ENCODE data around the gene ADAD2. TPM values are rescaled to one million over a fixed set of nuclear protein-coding genes. Genes with fewer than 3 reads are reported as not detected.
A peak's percentile ranks its signal among the peaks of the same experiment; 100 is the strongest.
"Not testable (repeated sequence)": the region's sequence is repeated elsewhere in the genome, so short reads cannot be mapped to it uniquely, and the experiment has no call there.

The ADAD2 gene
- total RNA-seq, 1 donor from 2014 or later: not detected

DNA sequence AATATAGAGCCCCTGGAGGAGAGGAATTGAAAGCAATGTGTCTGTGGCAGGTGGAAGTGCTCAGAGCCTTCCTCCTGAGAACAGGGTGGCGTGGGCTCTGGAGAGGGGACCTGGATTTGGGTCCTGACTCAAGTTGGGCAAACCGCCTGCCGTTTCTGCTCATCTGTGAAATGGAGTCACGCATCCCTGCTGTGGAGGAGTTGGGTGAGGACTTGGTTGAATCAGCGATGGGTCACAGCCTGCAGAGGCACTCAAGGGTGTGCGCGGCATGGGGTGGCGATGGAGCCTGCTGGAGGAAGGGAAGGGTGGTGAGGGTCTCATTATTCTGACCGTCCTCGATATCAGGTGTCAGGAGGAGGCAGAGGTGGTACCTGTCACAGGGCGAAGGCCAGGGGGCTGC lies 3.1 kb downstream of the ADAD2 start:
- intact Hi-C loops (cut with micrococcal nuclease): no loop called here
- Mint-ChIP-seq H3K9me3 (no peaks in the 10 kb centered on the region), H3K4me1 (ENCODE audit: low read depth) (peaks cover 17% of the 10 kb centered on the region), H3K36me3 (ENCODE audit: low read depth) (no peaks in the 10 kb centered on the region), H3K27ac (peak overlapping the region; percentile 53), H3K27me3 (ENCODE audit: low read depth) (no peaks in the 10 kb centered on the region), H3K4me3 (ENCODE audit: low read depth) (peak overlapping the region; percentile 4)
- no peak for DNase-seq (ENCODE audit: low spot score)

DNA sequence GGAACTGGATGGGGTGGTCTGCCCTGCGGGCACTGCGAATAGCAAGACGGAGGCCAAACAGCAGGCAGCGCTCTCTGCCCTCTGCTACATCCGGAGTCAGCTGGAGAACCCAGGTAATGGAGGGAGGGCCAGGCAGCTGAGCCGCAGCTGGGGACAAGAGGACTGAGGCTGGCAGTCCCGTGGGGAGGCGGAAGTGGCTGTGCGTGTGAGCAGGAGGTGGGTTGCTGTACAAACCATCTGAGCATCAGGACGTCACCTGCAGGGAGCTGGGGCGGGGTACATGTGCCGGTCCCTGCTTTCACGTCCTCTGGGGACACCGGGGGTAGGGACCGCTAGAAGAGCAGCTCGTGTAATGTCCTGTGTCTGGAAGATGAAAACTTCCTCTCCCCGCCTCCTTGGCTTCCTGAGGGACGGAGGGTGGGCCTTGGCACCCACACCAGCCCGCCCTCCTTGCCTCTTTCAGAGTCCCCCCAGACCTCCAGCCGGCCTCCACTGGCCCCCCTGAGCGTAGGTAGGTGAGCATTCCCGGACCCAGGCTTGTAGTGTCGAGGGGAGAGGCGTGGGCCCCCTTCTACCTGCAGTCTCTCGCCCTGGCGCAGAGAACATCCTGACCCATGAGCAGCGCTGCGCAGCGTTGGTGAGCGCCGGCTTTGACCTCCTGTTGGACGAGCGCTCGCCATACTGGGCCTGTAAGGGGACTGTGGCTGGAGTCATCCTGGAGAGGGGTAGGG lies 3.7 kb downstream of the ADAD2 start:
- no peaks in the 10 kb centered on the region for H3K36me3 Mint-ChIP-seq (ENCODE audit: low read depth)
- peak overlapping the region; percentile 6 for H3K4me3 Mint-ChIP-seq (ENCODE audit: low read depth)
- DNase-seq (ENCODE audit: low spot score): peak; percentile 43
- intact Hi-C loops (cut with micrococcal nuclease): no loop called here
- H3K27ac Mint-ChIP-seq: no peak overlapping the region
- no peaks in the 10 kb centered on the region for H3K27me3 Mint-ChIP-seq (ENCODE audit: low read depth)
- H3K9me3 Mint-ChIP-seq: no peaks in the 10 kb centered on the region
- H3K4me1 Mint-ChIP-seq (ENCODE audit: low read depth): peaks cover 17% of the 10 kb centered on the region

DNA sequence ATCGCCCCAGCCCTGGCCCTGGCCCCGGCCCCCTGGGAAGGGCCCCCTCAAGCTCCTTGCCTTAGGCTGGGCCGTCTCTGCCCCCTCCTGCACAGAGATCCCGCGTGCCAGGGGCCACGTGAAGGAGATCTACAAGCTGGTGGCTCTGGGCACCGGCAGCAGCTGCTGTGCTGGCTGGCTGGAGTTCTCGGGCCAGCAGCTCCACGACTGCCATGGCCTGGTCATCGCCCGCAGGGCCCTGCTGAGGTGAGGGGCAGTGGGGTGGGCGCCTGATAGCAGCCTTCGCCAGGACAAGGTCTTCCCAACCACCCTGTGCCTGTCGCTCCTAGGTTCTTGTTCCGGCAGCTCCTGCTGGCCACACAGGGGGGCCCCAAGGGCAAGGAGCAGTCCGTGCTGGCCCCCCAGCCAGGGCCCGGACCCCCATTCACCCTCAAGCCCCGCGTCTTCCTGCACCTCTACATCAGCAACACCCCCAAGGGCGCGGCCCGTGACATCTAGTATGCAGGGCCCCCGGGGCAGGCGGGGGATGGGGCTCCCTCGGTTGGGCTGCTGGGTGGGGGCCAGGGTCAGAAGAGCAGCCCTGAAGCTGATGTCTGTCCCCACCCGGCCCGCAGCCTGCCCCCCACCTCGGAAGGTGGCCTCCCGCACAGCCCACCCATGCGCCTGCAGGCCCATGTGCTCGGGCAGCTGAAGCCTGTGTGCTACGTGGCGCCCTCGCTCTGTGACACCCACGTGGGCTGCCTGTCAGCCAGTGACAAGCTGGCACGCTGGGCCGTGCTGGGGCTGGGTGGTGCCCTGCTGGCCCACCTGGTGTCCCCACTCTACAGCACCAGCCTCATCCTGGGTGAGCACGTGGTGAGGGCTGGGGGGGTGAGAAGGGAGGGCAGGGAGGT lies 4.5 kb downstream of the ADAD2 start:
- Mint-ChIP-seq H3K4me1 (ENCODE audit: low read depth) (peaks cover 17% of the 10 kb centered on the region), H3K27me3 (ENCODE audit: low read depth) (no peaks in the 10 kb centered on the region), H3K4me3 (ENCODE audit: low read depth) (no peak overlapping the region), H3K9me3 (no peaks in the 10 kb centered on the region), H3K36me3 (ENCODE audit: low read depth) (no peaks in the 10 kb centered on the region), H3K27ac (no peak overlapping the region)
- intact Hi-C loops (cut with micrococcal nuclease): no loop called here
- no peak for DNase-seq (ENCODE audit: low spot score)

DNA sequence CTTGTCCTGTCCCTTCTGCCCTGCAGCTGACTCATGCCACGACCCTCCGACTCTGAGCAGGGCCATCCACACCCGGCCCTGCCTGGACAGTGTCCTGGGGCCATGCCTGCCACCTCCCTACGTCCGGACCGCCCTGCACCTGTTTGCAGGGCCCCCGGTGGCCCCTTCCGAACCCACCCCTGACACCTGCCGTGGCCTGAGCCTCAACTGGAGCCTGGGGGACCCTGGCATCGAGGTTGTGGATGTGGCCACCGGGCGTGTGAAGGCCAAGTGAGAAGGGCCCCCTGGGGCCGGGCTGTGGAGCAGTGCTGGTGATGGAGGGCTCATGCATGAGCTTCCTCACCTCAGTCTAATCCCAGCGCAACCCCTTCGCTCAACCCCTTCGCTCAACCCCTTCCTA lies 5.1 kb downstream of the ADAD2 start:
- no peak for DNase-seq (ENCODE audit: low spot score)
- Mint-ChIP-seq H3K4me1 (ENCODE audit: low read depth) (peaks cover 17% of the 10 kb centered on the region), H3K4me3 (ENCODE audit: low read depth) (no peak overlapping the region), H3K36me3 (ENCODE audit: low read depth) (no peaks in the 10 kb centered on the region), H3K27me3 (ENCODE audit: low read depth) (no peaks in the 10 kb centered on the region), H3K9me3 (no peaks in the 10 kb centered on the region), H3K27ac (no peak overlapping the region)
- intact Hi-C loops (cut with micrococcal nuclease): no loop called here

DNA sequence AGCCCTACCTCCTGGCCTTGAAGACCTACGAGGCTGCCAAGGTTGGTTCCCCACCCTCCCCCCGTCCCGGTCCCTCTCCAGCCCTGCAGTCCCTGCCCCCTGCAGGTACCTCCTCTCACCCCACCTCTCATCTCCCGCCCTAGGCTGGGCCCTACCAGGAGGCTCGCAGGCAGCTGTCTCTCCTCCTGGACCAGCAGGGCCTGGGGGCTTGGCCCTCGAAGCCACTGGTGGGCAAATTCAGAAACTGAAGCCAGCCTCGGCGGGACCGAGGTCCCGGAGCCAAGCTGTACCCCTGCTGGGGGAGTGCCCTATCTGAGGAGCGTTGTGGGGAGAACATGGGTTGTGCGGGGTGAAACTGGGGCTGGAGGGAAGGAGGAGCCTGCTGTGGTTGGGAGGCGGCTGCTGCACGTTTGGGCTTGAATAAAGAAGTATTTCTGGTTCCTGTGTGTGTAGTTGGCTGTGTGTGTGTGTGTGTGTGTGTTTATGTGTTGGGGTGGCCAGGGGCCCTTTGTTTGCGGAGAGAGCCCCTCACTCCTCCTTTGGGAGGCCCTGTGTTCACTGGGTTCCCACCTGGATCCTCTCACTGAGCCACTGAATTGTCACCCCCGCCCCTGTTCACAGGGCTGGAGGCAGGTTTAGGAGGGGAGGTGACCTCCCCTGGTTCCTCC lies 5.9 kb downstream of the ADAD2 start:
- intact Hi-C loops (cut with micrococcal nuclease): no loop called here
- peaks cover 17% of the 10 kb centered on the region for H3K4me1 Mint-ChIP-seq (ENCODE audit: low read depth)
- H3K36me3 Mint-ChIP-seq (ENCODE audit: low read depth): no peaks in the 10 kb centered on the region
- H3K4me3 Mint-ChIP-seq (ENCODE audit: low read depth): no peak overlapping the region
- no peak for DNase-seq (ENCODE audit: low spot score)
- H3K27ac Mint-ChIP-seq: no peak overlapping the region
- no peaks in the 10 kb centered on the region for H3K9me3 Mint-ChIP-seq
- no peaks in the 10 kb centered on the region for H3K27me3 Mint-ChIP-seq (ENCODE audit: low read depth)

DNA sequence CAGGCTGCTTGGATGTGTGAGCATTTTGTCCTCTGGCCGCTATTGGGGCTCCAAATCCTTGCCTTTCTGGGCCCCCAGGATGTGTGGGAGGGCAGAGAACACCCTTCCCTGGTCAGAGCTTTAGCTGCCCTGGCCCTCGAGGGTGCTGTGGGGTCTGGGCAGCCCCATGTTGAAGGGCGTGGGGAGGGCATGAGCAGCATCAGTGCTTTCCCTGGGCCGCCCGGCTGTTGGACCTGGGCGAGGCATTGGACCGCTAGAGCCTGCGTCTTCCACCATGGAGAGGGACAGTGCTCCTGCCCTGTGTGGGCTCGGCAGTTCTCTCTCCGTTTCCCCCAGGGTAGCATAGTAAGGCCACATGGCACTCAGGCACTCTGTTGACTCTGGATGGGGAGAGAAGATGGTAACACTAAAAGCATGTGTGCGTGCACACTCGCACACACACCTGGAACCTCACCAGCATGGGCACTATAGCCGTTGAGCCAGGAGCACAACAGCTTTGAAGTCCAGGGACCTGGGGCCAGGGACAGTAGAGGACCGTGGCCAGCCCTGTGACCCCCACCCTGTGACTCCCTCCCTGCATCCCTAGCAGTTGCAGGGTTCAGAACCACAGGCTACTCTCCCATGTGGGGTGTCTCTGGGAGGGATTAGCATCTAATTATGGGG lies 6.6 kb downstream of the ADAD2 start:
- intact Hi-C loops (cut with micrococcal nuclease): no loop called here
- no peak for DNase-seq (ENCODE audit: low spot score)
- no peak overlapping the region for H3K4me3 Mint-ChIP-seq (ENCODE audit: low read depth)
- H3K36me3 Mint-ChIP-seq (ENCODE audit: low read depth): no peaks in the 10 kb centered on the region
- H3K27ac Mint-ChIP-seq: no peak overlapping the region
- peaks cover 17% of the 10 kb centered on the region for H3K4me1 Mint-ChIP-seq (ENCODE audit: low read depth)
- H3K27me3 Mint-ChIP-seq (ENCODE audit: low read depth): no peaks in the 10 kb centered on the region
- H3K9me3 Mint-ChIP-seq: no peaks in the 10 kb centered on the region

DNA sequence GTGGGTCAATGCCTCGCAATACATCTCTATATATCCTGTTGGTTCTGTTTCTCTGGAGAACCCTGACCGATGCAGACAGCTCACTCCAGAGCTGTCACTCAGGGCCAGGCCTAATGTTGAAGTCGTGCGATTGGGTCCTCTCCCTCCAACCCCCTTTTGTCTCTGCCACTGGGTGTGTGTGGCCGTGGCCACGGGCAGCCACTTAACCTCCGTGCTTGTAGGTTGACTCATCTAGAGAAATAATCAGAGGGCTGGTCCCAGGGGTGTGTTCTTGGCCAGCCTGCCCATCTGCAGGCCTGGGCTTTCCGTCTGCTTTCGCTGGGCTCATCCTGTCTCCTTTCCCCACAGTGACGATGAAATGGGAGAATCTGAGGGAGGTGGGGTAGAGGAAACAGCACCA lies 7.4 kb downstream of the ADAD2 start:
- Mint-ChIP-seq H3K36me3 (ENCODE audit: low read depth) (no peaks in the 10 kb centered on the region), H3K27ac (no peak overlapping the region), H3K4me3 (ENCODE audit: low read depth) (no peak overlapping the region)

DNA sequence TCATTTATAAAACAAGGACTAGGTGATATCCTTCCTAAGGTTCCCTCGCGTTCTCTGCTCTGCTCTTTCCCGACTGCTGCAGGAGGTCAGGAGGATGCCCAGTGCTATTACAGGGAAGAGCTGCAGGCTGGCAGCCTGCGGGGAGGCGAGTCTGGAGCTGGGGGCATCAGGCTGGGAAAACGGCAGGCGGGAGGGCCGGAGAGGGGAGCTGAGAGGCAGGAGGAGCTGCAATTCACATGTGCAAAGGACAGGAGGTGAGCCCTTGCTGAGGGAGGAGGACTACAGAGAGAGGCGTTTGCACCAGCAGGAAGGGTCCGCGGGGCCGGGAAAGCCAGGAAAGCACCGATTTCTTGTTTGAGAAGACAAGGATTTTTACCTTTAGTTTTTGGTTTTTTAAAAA lies 8.1 kb downstream of the ADAD2 start:
- no peaks in the 10 kb centered on the region for H3K9me3 Mint-ChIP-seq
- no peak for DNase-seq (ENCODE audit: low spot score)
- no peaks in the 10 kb centered on the region for H3K36me3 Mint-ChIP-seq (ENCODE audit: low read depth)
- no peak overlapping the region for H3K27ac Mint-ChIP-seq
- H3K27me3 Mint-ChIP-seq (ENCODE audit: low read depth): no peaks in the 10 kb centered on the region
- intact Hi-C loops (cut with micrococcal nuclease): no loop called here
- peaks cover 7% of the 10 kb centered on the region for H3K4me1 Mint-ChIP-seq (ENCODE audit: low read depth)
- H3K4me3 Mint-ChIP-seq (ENCODE audit: low read depth): no peak overlapping the region

More for the DNA sequence above, 7.4 kb downstream of the ADAD2 start:
- H3K27me3 Mint-ChIP-seq (ENCODE audit: low read depth): no peaks in the 10 kb centered on the region
- no peaks in the 10 kb centered on the region for H3K9me3 Mint-ChIP-seq
- peaks cover 14% of the 10 kb centered on the region for H3K4me1 Mint-ChIP-seq (ENCODE audit: low read depth)
- intact Hi-C loops (cut with micrococcal nuclease): no loop called here
- DNase-seq (ENCODE audit: low spot score): no peak

DNA sequence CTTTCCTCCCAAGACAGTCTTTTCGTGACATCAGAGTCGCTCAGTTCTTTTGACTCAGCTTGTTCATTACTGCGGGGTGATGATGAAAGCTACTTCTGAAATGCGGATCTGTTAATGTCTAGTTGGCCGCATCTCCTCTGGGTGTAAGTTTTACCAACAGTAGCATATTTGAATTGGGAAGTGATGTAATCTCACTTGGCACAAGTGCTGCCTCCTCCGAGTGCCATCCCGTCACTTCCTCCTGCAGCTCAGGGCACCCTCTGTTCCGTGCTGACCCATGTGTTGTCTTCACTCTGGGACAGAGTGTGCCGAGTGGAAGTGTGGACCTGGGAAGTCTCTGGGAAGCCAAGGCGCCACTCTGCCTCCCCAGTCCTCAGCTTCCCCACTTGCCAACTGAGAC lies 8.9 kb downstream of the ADAD2 start:
- H3K4me1 Mint-ChIP-seq (ENCODE audit: low read depth): no peaks in the 10 kb centered on the region

DNA sequence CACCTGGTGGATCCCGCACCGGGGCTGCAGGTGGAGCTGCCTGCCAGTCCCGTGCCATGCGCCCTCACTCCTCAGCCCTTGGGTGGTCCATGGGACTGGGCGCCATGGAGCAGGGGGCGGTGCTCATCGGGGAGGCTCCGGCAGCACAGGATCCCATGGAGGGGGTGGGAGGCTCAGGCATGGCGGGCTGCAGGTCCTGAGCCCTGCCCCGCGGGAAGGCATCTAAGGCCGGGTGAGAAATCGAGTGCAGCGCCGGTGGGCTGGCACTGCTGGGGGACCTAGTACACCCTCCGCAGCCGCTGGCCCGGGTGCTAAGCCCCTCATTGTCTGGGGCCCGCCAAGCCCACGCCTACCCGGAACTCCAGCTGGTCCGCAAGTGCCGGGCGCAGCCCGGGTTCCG lies 13.6 kb downstream of the ADAD2 start:
- H3K36me3 Mint-ChIP-seq (ENCODE audit: low read depth); DNase-seq (ENCODE audit: low spot score); H3K4me1 Mint-ChIP-seq (ENCODE audit: low read depth); H3K27me3 Mint-ChIP-seq (ENCODE audit: low read depth); H3K9me3 Mint-ChIP-seq; H3K4me3 Mint-ChIP-seq (ENCODE audit: low read depth); H3K27ac Mint-ChIP-seq; intact Hi-C loops (cut with micrococcal nuclease): not testable (repeated sequence)

More for the DNA sequence above, 8.9 kb downstream of the ADAD2 start:
- H3K27ac Mint-ChIP-seq: no peak overlapping the region
- no peaks in the 10 kb centered on the region for H3K36me3 Mint-ChIP-seq (ENCODE audit: low read depth)
- H3K9me3 Mint-ChIP-seq: no peaks in the 10 kb centered on the region
- H3K27me3 Mint-ChIP-seq (ENCODE audit: low read depth): no peaks in the 10 kb centered on the region
- no peak overlapping the region for H3K4me3 Mint-ChIP-seq (ENCODE audit: low read depth)
- no peak for DNase-seq (ENCODE audit: low spot score)
- intact Hi-C loops (cut with micrococcal nuclease): no loop called here

DNA sequence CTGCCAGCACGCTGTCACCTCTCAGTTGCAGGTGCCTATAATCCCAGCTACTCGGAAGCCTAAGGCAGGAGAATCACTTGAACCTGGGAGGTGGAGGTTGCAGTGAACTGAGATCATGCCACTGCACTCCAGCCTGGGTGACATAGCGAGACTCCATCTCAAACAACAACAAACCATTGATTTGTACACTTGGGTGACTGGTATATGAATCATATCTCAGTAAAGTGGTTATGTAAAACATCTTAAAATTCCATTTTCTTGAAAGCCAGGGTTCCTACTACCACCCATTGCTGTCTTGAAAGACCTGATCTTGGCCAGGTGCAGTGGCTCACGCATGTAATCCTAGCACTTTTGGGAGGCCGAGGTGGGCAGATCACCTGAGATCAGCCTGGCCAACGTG lies 14.2 kb downstream of the ADAD2 start:
- DNase-seq (ENCODE audit: low spot score); H3K27ac Mint-ChIP-seq; H3K36me3 Mint-ChIP-seq (ENCODE audit: low read depth); H3K9me3 Mint-ChIP-seq; H3K4me1 Mint-ChIP-seq (ENCODE audit: low read depth); intact Hi-C loops (cut with micrococcal nuclease); H3K4me3 Mint-ChIP-seq (ENCODE audit: low read depth); H3K27me3 Mint-ChIP-seq (ENCODE audit: low read depth): not testable (repeated sequence)

DNA sequence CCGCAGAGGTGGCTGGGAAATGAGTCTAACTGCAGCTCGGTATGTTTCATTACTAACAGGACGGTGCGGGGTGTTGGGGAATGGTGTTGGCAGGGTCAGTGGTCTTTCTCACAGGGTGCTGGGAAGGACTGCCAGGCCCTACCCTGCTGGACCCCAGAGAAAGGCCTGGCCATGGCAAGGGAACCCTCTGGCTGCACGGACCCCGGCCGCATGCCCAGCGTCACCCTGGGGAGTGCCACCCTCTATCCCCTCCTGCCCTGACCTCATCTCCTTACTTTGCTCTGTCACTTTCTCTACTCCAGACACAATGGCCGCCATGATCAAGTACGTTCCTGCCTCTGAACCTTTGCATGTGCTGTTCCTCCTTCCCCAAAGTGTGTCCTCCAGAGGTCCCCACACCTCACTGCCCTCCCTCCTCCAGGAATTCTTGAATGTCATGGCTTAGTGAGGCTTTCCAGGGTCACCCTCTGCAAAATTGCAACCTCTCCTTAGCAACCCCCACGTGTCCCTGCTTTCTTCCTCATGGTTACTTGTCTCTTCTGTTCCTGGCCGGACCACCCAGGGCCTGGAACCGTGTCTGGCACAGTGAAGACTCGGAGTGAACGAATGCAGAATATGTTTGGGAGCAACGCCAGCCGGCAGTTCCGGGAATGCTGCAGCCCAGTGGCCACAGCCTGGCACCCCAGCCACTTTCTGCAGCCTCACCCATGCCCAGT lies 15.2 kb downstream of the ADAD2 start:
- no peak overlapping the region for H3K27ac Mint-ChIP-seq
- DNase-seq (ENCODE audit: low spot score): no peak
- no peaks in the 10 kb centered on the region for H3K9me3 Mint-ChIP-seq
- no peaks in the 10 kb centered on the region for H3K36me3 Mint-ChIP-seq (ENCODE audit: low read depth)
- no peaks in the 10 kb centered on the region for H3K27me3 Mint-ChIP-seq (ENCODE audit: low read depth)
- no peak overlapping the region for H3K4me3 Mint-ChIP-seq (ENCODE audit: low read depth)
- intact Hi-C loops (cut with micrococcal nuclease): no loop called here
- H3K4me1 Mint-ChIP-seq (ENCODE audit: low read depth): peaks cover 4% of the 10 kb centered on the region
